HEK293T (cell line): ENCODE data around the gene GNG13.

Source experiments
- CTCF ChIA-PET: fragments of 350-600 bp; formaldehyde crosslinking; extraction: SDS; loops from one replicate; lab custom pipeline; 2021; ENCODE audit warnings: antibody characterized with exemption, inconsistent platforms; lab: Yijun Ruan, JAX
- POLR2A ChIA-PET: fragments of 350-600 bp; formaldehyde crosslinking; extraction: SDS; loops from one replicate; lab custom pipeline; 2020; ENCODE audit warnings: antibody characterized with exemption, inconsistent platforms; lab: Yijun Ruan, JAX
- DNase-seq: peaks from one replicate; pipeline ENCODE4 v3.0.0; 2012; ENCODE audit warnings: mixed read lengths; ENCODE audit errors: extremely low spot score
- ARNT ChIP-seq: fragments of 450-650 bp; IDR thresholded peaks from 2 replicates; pipeline ENCODE4 v1.6.1; 2017; ENCODE audit warnings: mild to moderate bottlenecking
- BHLHE40 ChIP-seq: fragments of 450-650 bp; IDR thresholded peaks from 2 replicates; pipeline ENCODE4 v1.6.1; 2016; ENCODE audit warnings: mild to moderate bottlenecking, moderate library complexity, borderline replicate concordance
- CTBP1 ChIP-seq: fragments of 450-650 bp; IDR thresholded peaks from 2 replicates; pipeline ENCODE4 v1.6.1; 2016; ENCODE audit warnings: borderline replicate concordance
- ELF4 ChIP-seq: fragments of 450-650 bp; IDR thresholded peaks from 2 replicates; pipeline ENCODE4 v1.6.1; 2017; ENCODE audit warnings: antibody characterized with exemption
- FOXA1 ChIP-seq: fragments of 450-650 bp; IDR thresholded peaks from 2 replicates; pipeline ENCODE4 v1.6.1; 2016; ENCODE audit warnings: mild to moderate bottlenecking
- FOXK2 ChIP-seq: fragments of 450-650 bp; IDR thresholded peaks from 2 replicates; pipeline ENCODE4 v1.6.1; 2016; ENCODE audit warnings: mild to moderate bottlenecking
- FOXM1 ChIP-seq: fragments of 450-650 bp; IDR thresholded peaks from 2 replicates; pipeline ENCODE4 v1.6.1; 2017; ENCODE audit warnings: mild to moderate bottlenecking, borderline replicate concordance
- HDGF ChIP-seq: fragments of 450-650 bp; IDR thresholded peaks from 2 replicates; pipeline ENCODE4 v1.6.1; 2017; ENCODE audit warnings: antibody characterized with exemption, borderline replicate concordance
- L3MBTL2 ChIP-seq: fragments of 450-650 bp; conservative IDR thresholded peaks from 2 replicates; pipeline ENCODE4 v1.6.1; 2016; ENCODE audit warnings: mild to moderate bottlenecking
- LEF1 ChIP-seq: fragments of 450-650 bp; IDR thresholded peaks from 2 replicates; pipeline ENCODE4 v1.6.1; 2017; ENCODE audit warnings: mild to moderate bottlenecking, borderline replicate concordance
- NFRKB ChIP-seq: fragments of 450-650 bp; IDR thresholded peaks from 2 replicates; pipeline ENCODE4 v1.6.1; 2016; ENCODE audit warnings: mild to moderate bottlenecking, moderate library complexity
- PKNOX1 ChIP-seq: fragments of 450-650 bp; IDR thresholded peaks from 2 replicates; pipeline ENCODE4 v1.6.1; 2016
- SP1 ChIP-seq: fragments of 450-650 bp; IDR thresholded peaks from 2 replicates; pipeline ENCODE4 v1.6.1; 2017
- SUZ12 ChIP-seq: fragments of 450-650 bp; IDR thresholded peaks from 2 replicates; pipeline ENCODE4 v1.6.1; 2016; ENCODE audit warnings: mild to moderate bottlenecking
- TARDBP ChIP-seq: fragments of 450-650 bp; IDR thresholded peaks from 2 replicates; pipeline ENCODE4 v1.6.1; 2016
- ZNF384 ChIP-seq: fragments of 450-650 bp; IDR thresholded peaks from 2 replicates; pipeline ENCODE4 v1.6.1; 2016

Gene GNG13

GRCh38 chr16:769934-770333, 30.6 kb downstream of the GNG13 start:
- no peak for DNase-seq
- ChIA-PET CTCF (interaction anchor here (1.1 kb wide), 1 partner anchor 15 kb away, joined by 4 read pairs; no protein-coding TSS in a partner anchor), POLR2A (no interaction called here)
- TF ChIP-seq ELF4 (no peak), SUZ12 (no peak), ARNT (no peak), SP1 (no peak), LEF1 (no peak), L3MBTL2 (no peak), FOXA1 (no peak), FOXK2 (no peak), NFRKB (no peak), PKNOX1 (no peak), TARDBP (no peak), ZNF384 (no peak), FOXM1 (no peak), BHLHE40 (no peak), CTBP1 (no peak), HDGF (no peak)

- no peak for TF ChIP-seq ARNT
- TF ChIP-seq SUZ12: no peak
- no peak for TF ChIP-seq FOXK2
- no peak for TF ChIP-seq TARDBP
- TF ChIP-seq BHLHE40: no peak
- no peak for TF ChIP-seq FOXA1
- no peak for TF ChIP-seq LEF1
- TF ChIP-seq PKNOX1: no peak
- TF ChIP-seq CTBP1: no peak
- no peak for TF ChIP-seq ZNF384
- TF ChIP-seq HDGF: no peak
- no peak for TF ChIP-seq SP1
- no peak for TF ChIP-seq ELF4
- TF ChIP-seq FOXM1: no peak
- no peak for TF ChIP-seq L3MBTL2
- no peak for TF ChIP-seq NFRKB
- POLR2A ChIA-PET: no interaction called here
- DNase-seq: no peak
- CTCF ChIA-PET: no interaction called here
These were observed 31.2 kb downstream of the GNG13 start for GRCh38 chr16:769184-769784.

GRCh38 chr16:768428-768827, 32.1 kb downstream of the GNG13 start:
- ChIA-PET POLR2A (no interaction called here), CTCF (no interaction called here)
- no peak for DNase-seq
- TF ChIP-seq FOXK2 (no peak), ELF4 (no peak), ARNT (no peak), LEF1 (no peak), BHLHE40 (no peak), ZNF384 (no peak), TARDBP (no peak), HDGF (no peak), SP1 (no peak), FOXA1 (no peak), NFRKB (no peak)

- TF ChIP-seq FOXA1 (no peak), ELF4 (no peak), L3MBTL2 (no peak), NFRKB (no peak), HDGF (no peak), SUZ12 (no peak), BHLHE40 (no peak), TARDBP (no peak), PKNOX1 (no peak), LEF1 (no peak), ARNT (no peak), SP1 (no peak), CTBP1 (no peak), FOXK2 (no peak), ZNF384 (no peak), FOXM1 (no peak)
- ChIA-PET CTCF (no interaction called here), POLR2A (no interaction called here)
- DNase-seq: no peak
These were observed 32.7 kb downstream of the GNG13 start for GRCh38 chr16:767743-768235.

- TF ChIP-seq BHLHE40: no peak
- TF ChIP-seq NFRKB: no peak
- TF ChIP-seq SUZ12: no peak
- TF ChIP-seq ZNF384: no peak
- TF ChIP-seq PKNOX1: no peak
- no peak for TF ChIP-seq SP1
- no peak for TF ChIP-seq FOXA1
- TF ChIP-seq HDGF: no peak
- TF ChIP-seq FOXK2: no peak
- no peak for TF ChIP-seq ARNT
- no peak for TF ChIP-seq ELF4
- TF ChIP-seq LEF1: no peak
- no peak for TF ChIP-seq TARDBP
- TF ChIP-seq FOXM1: no peak
- no peak for TF ChIP-seq L3MBTL2
- no peak for TF ChIP-seq CTBP1
- CTCF ChIA-PET: no interaction called here
- no peak for DNase-seq
- POLR2A ChIA-PET: no interaction called here
These were observed 33.5 kb downstream of the GNG13 start for GRCh38 chr16:766820-767640.
